Natural killer cell (primary cell): ENCODE data around the gene MAFB. TPM values are rescaled to one million over a fixed set of nuclear protein-coding genes. Genes with fewer than 3 reads are reported as not detected.

Experiments used
- ATAC-seq, 3 donors: fragments of 150-1000 bp in 2 of 3; fragments of 200-7000 bp in 1 of 3; cut with Tn5 transposase; 1 replicate in 1 of 3; 2 replicates in 2 of 3; pipeline ENCODE4 v1.10.0; 2021; ENCODE audit warnings: mild to moderate bottlenecking in 2 of 3, moderate library complexity in 2 of 3
- DNase-seq, 2 donors: peaks; one replicate each; pipeline versions ENCODE4 v3.0.0 to v3.0.0-alpha.2; 2013 to 2021; ENCODE audit warnings: mixed read lengths in 1 of 2
- H3K27ac ChIP-seq: one replicate; pipeline ENCODE4 v1.5.1; 2013; ENCODE audit warnings: mild to moderate bottlenecking, low read length
- H3K27me3 ChIP-seq: one replicate; pipeline ENCODE4 v1.6.1; 2013; ENCODE audit warnings: low read length; ENCODE audit not compliant: control insufficient read depth, insufficient read depth
- H3K36me3 ChIP-seq: one replicate; pipeline ENCODE4 v1.6.1; 2013; ENCODE audit warnings: low read length; ENCODE audit not compliant: control insufficient read depth, insufficient read depth
- H3K4me1 ChIP-seq: one replicate; pipeline ENCODE4 v1.6.1; 2013; ENCODE audit warnings: low read length; ENCODE audit not compliant: control insufficient read depth, insufficient read depth
- H3K4me3 ChIP-seq: one replicate; pipeline ENCODE4 v1.5.1; 2013; ENCODE audit warnings: low read length
- H3K9me3 ChIP-seq: one replicate; pipeline ENCODE4 v1.6.1; 2013; ENCODE audit warnings: low read length; ENCODE audit not compliant: control insufficient read depth, insufficient read depth
- H3K27ac Mint-ChIP-seq, 2 donors: one replicate each; pipeline ENCODE4 v1.8.0; 2022; ENCODE audit warnings: mild to moderate bottlenecking in 2 of 2, mixed read lengths in 2 of 2, moderate library complexity in 1 of 2
- H3K27me3 Mint-ChIP-seq, 2 donors: one replicate each; pipeline ENCODE4 v1.8.0; 2022; ENCODE audit warnings: low read depth in 2 of 2, mixed read lengths in 2 of 2
- H3K36me3 Mint-ChIP-seq: one replicate; pipeline ENCODE4 v1.8.0; 2022; ENCODE audit warnings: mixed read lengths
- H3K4me1 Mint-ChIP-seq, 2 donors: one replicate each; pipeline ENCODE4 v1.8.0; 2022; ENCODE audit warnings: mixed read lengths in 2 of 2
- H3K4me3 Mint-ChIP-seq: one replicate; pipeline ENCODE4 v1.8.0; 2022; ENCODE audit warnings: mild to moderate bottlenecking, moderate library complexity, mixed read lengths
- H3K9me3 Mint-ChIP-seq, 2 donors: one replicate each; pipeline ENCODE4 v1.8.0; 2022; ENCODE audit warnings: mixed read lengths in 2 of 2
- WGBS: methylation state at CpG from one replicate; pipeline ENCODE4 v1.1.7; 2013; ENCODE audit warnings: missing lambda C conversion rate; ENCODE audit not compliant: insufficient coverage; 5-methylcytosine and 5-hydroxymethylcytosine counted together
- intact Hi-C: fragments of 100-400 bp; cut with micrococcal nuclease; formaldehyde crosslinking; loops from one replicate; pipeline ENCODE4 v1.14.2; 2022
- total RNA-seq, 4 donors: library from RNA; stranded (reverse); fragments of 120-200 nt in 1 of 4; gene quantifications; one replicate each; pipeline versions ENCODE4 v1.2.3 to v1.2.4, GENCODE V29; 2013 to 2022
- TF ChIP-seq, protein P1 (sequence below): fragments of 200-600 bp; IDR thresholded peaks from one replicate; pipeline ENCODE4 v1.8.0; 2022; ENCODE audit warnings: antibody characterized with exemption

The MAFB gene
- total RNA-seq, 3 donors from 2014 or later (not counting 1 experiment from before 2014, with no cell fraction given) = 10.3 to 38.9 (median 19.7) TPM

DNA sequence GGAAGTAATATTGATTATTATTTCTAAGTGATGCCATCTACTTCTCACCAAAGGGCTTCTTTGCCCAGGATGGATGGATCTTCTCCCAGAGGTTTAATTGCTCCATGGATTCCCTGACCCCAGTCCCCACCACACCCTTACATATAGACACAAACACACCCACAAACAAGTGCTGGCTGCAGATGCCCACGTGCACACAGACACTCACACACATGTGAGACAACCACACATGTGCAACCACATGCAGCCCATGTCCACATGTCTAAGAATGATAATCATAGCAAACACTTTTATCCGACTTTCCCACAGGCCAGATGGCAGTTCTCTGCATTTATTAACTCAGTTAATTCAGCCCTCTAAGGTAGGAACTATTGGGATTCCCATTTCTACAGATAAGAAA lies 44.2 kb downstream of the MAFB start:
- Mint-ChIP-seq H3K36me3 (no peaks in the 10 kb centered on the region), H3K9me3 (no peaks in the 10 kb centered on the region), H3K27me3 (peaks cover 0 to 14% of the 10 kb centered on the region in 2 donors), H3K27ac (no peak overlapping the region), H3K4me3 (no peak overlapping the region), H3K4me1 (peaks cover 0 to 5% of the 10 kb centered on the region in 2 donors)
- no peaks in the 10 kb centered on the region for H3K27me3 ChIP-seq
- H3K4me3 ChIP-seq = no peak overlapping the region
- DNase-seq (no peak), ATAC-seq (no peak)
- H3K36me3 ChIP-seq = no peaks in the 10 kb centered on the region
- intact Hi-C loops = no loop called here
- TF ChIP-seq, protein P1, sequence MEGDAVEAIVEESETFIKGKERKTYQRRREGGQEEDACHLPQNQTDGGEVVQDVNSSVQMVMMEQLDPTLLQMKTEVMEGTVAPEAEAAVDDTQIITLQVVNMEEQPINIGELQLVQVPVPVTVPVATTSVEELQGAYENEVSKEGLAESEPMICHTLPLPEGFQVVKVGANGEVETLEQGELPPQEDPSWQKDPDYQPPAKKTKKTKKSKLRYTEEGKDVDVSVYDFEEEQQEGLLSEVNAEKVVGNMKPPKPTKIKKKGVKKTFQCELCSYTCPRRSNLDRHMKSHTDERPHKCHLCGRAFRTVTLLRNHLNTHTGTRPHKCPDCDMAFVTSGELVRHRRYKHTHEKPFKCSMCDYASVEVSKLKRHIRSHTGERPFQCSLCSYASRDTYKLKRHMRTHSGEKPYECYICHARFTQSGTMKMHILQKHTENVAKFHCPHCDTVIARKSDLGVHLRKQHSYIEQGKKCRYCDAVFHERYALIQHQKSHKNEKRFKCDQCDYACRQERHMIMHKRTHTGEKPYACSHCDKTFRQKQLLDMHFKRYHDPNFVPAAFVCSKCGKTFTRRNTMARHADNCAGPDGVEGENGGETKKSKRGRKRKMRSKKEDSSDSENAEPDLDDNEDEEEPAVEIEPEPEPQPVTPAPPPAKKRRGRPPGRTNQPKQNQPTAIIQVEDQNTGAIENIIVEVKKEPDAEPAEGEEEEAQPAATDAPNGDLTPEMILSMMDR = no peak
- H3K4me1 ChIP-seq = no peaks in the 10 kb centered on the region
- WGBS = 88% methylated on average over 2 of the region's 2 CpGs
- no peak overlapping the region for H3K27ac ChIP-seq
- no peaks in the 10 kb centered on the region for H3K9me3 ChIP-seq

DNA sequence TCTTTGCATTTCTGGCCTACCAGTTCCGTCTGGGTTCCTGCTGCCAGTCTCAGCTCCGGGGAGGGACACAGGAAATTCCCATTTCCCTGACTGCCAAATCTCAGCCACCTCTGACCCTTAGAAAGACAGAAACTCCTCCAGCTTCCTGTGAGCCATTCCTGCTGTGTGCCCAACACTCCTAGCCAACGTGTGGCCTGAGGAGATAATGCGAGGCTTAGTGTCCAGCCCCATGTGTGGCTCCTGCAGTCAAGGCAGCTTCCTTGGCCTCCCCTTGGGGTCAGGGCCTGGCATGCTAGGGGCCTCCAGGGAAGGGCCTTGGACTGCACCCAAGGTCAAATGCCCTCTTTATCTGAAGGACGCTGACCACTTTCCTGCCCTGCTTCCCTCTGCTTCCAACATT lies 45.1 kb downstream of the MAFB start:
- Histone ChIP-seq H3K27ac (no peak overlapping the region), H3K4me3 (no peak overlapping the region), H3K36me3 (no peaks in the 10 kb centered on the region), H3K27me3 (no peaks in the 10 kb centered on the region), H3K9me3 (no peaks in the 10 kb centered on the region), H3K4me1 (no peaks in the 10 kb centered on the region)
- intact Hi-C loops = no loop called here
- DNase-seq (no peak), ATAC-seq (no peak)
- WGBS = 69% methylated on average over 5 of the region's 5 CpGs
- Mint-ChIP-seq H3K4me3 (no peak overlapping the region), H3K4me1 (peaks cover 0 to 5% of the 10 kb centered on the region in 2 donors), H3K27me3 (peaks cover 0 to 19% of the 10 kb centered on the region in 2 donors), H3K36me3 (no peaks in the 10 kb centered on the region), H3K9me3 (peaks cover 0 to 3% of the 10 kb centered on the region in 2 donors), H3K27ac (no peak overlapping the region)
- TF ChIP-seq, protein P1 = no peak

- Mint-ChIP-seq H3K27ac (no peak overlapping the region), H3K36me3 (no peaks in the 10 kb centered on the region), H3K4me1 (peaks cover 0 to 2% of the 10 kb centered on the region in 2 donors), H3K9me3 (peaks cover 0 to 3% of the 10 kb centered on the region in 2 donors), H3K4me3 (no peak overlapping the region), H3K27me3 (peaks cover 0 to 16% of the 10 kb centered on the region in 2 donors)
- H3K4me3 ChIP-seq = no peak overlapping the region
- H3K27me3 ChIP-seq = no peaks in the 10 kb centered on the region
- no peak overlapping the region for H3K27ac ChIP-seq
- DNase-seq (no peak), ATAC-seq (no peak)
- intact Hi-C loops = no loop called here
- no peaks in the 10 kb centered on the region for H3K36me3 ChIP-seq
- TF ChIP-seq, protein P1 = no peak
- 37% methylated on average over 4 of the region's 4 CpGs for WGBS
- no peaks in the 10 kb centered on the region for H3K4me1 ChIP-seq
- no peaks in the 10 kb centered on the region for H3K9me3 ChIP-seq
These were observed 47.2 kb downstream of the MAFB start for GRCh38 chr20:40641809-40642208.

GRCh38 chr20:40641202-40641601 lies 47.8 kb downstream of the MAFB start:
- no peak for DNase-seq
- Mint-ChIP-seq H3K4me1 (no peaks in the 10 kb centered on the region), H3K4me3 (no peak overlapping the region), H3K9me3 (peaks cover 0 to 3% of the 10 kb centered on the region in 2 donors), H3K27ac (no peak overlapping the region), H3K36me3 (no peaks in the 10 kb centered on the region), H3K27me3 (peaks cover 0 to 15% of the 10 kb centered on the region in 2 donors)
- WGBS = 51% methylated on average over 2 of the region's 2 CpGs
- no peaks in the 10 kb centered on the region for H3K9me3 ChIP-seq
- no peak for ATAC-seq
- no peak overlapping the region for H3K4me3 ChIP-seq
- TF ChIP-seq, protein P1 = no peak
- H3K4me1 ChIP-seq = no peaks in the 10 kb centered on the region
- no peaks in the 10 kb centered on the region for H3K27me3 ChIP-seq
- intact Hi-C loops = no loop called here
- H3K27ac ChIP-seq = no peak overlapping the region
- H3K36me3 ChIP-seq = no peaks in the 10 kb centered on the region
